Heart right ventricle (tissue), 16 donors: ENCODE results near the gene CXCL13. TPM values are rescaled to one million over a fixed set of nuclear protein-coding genes. Genes with fewer than 3 reads are reported as not detected.
"Not testable (repeated sequence)": the region's sequence is repeated elsewhere in the genome, so short reads cannot be mapped to it uniquely, and the experiment has no call there.

Source experiments
- ATAC-seq, 8 donors: fragments of 200-7000 bp; cut with Tn5 transposase; one replicate each; pipeline ENCODE4 v1.9.1; 2020; ENCODE audit warnings: mild to moderate bottlenecking in 8 of 8, moderate library complexity in 8 of 8, moderate number of reproducible peaks in 1 of 8
- DNase-seq, 2 donors: peaks; one replicate each; pipeline ENCODE4 v3.0.0-alpha.2; 2020
- H3K27ac ChIP-seq, 10 donors: fragments of 200-600 bp; sonication (generic) in 2 of 10; one replicate each; pipeline versions ENCODE4 v1.5.0 to v1.8.0; 2020 to 2022; ENCODE audit warnings: mild to moderate bottlenecking in 3 of 10
- H3K27me3 ChIP-seq, 7 donors: fragments of 200-600 bp; one replicate each; pipeline ENCODE4 v1.8.0; 2021 to 2022; ENCODE audit warnings: mild to moderate bottlenecking in 2 of 7
- H3K36me3 ChIP-seq, 9 donors: fragments of 200-600 bp; sonication (generic) in 1 of 9; one replicate each; pipeline versions ENCODE4 v1.5.0 to v1.8.0; 2020 to 2022; ENCODE audit warnings: mild to moderate bottlenecking in 2 of 9
- H3K4me1 ChIP-seq, 9 donors: fragments of 200-600 bp; sonication (generic) in 1 of 9; one replicate each; pipeline versions ENCODE4 v1.5.0 to v1.8.0; 2020 to 2022; ENCODE audit warnings: mild to moderate bottlenecking in 4 of 9
- H3K4me3 ChIP-seq, 10 donors: fragments of 200-600 bp; sonication (generic) in 2 of 10; one replicate each; pipeline versions ENCODE4 v1.5.0 to v1.8.0; 2020 to 2022; ENCODE audit warnings: mild to moderate bottlenecking in 7 of 10, moderate library complexity in 2 of 10
- H3K9me3 ChIP-seq, 11 donors: fragments of 200-600 bp in 10 of 11; sonication (generic) in 2 of 11; one replicate each; pipeline versions ENCODE4 v1.5.0 to v1.8.0; 2013 to 2022; ENCODE audit warnings: mild to moderate bottlenecking in 2 of 11, control low read depth in 1 of 11, moderate library complexity in 1 of 11
- CTCF ChIP-seq, 9 donors: fragments of 200-600 bp; sonication (generic) in 2 of 9; IDR thresholded peaks; one replicate each; pipeline versions ENCODE4 v1.5.0 to v1.8.0; 2021 to 2022; ENCODE audit warnings: antibody characterized with exemption in 9 of 9, mild to moderate bottlenecking in 5 of 9, moderate library complexity in 1 of 9
- WGBS, 2 donors: extraction: QIAGEN DNeasy Blood & Tissue Kit; methylation state at CpG; one replicate each; pipeline ENCODE4 v1.1.7; 2013; ENCODE audit warnings: inconsistent platforms in 1 of 2; 5-methylcytosine and 5-hydroxymethylcytosine counted together
- intact Hi-C, 10 donors: fragments of 100-400 bp; cut with DNase I; formaldehyde crosslinking; loops; one replicate each; pipeline versions ENCODE4 v1.11.1 to v1.14.2; 2022
- polyA plus RNA-seq, 2 donors: library from polyadenylated mRNA; stranded (reverse); fragments of 200-250 nt; gene quantifications; one replicate each; pipeline ENCODE4 v1.2.3, GENCODE V29; 2013
- total RNA-seq, 10 donors: library from RNA; stranded (reverse); fragmentation: NEBNext Ultra II Directional in 3 of 10; extraction: Animal tissue kit (Norgen Biotek cat#: 25700) in 3 of 10; gene quantifications; one replicate each; pipeline versions ENCODE4 v1.2.1 to v1.2.4, GENCODE V29; 2021 to 2023
- donor health status: Arrhythmogenic right ventricular cardiomyopathy.
- donor health status: ischemic (EF 13 %, LVEDD 7.1; RV severe dilation, severe dysfunction).
- donor health status: healthy with polysubstance abuse.
- donor health status: DM: no; HTN: yes; CAD: no.
- donor health status: DM: no; HTN: no; CAD: no.
- donor health status: ischemic (EF 25% LVEDD 6.9; RV normal size, moderate dysfunction).
- donor health status: ischemic (EF 25% LVEDD 5.7; RV mildly dilated, moderate dysfunction).
- donor health status: healthy.
- donor health status: DM: yes; HTN: yes; CAD: no.
- donor health status: Ischemic cardiomyopathy.
- donor health status: ischemic (EF 35%, LVEDD 5.7; RV mildly dilated, moderate dysfunction).
- donor health status: nonischemic (EF 11% LVEDD 7.7; RV severe dilation, severe dysfunction).
- donor health status: DM: yes; HTN: yes; CAD: no.
- donor health status: PGD.
- donor health status: ischemic (EF 29% LVEDD 5.4; RV normal size, mild dysfunction).
- donor health status: nonischemic (EF 23%, LVEDD 6.1; RV moderate dilation, normal function).

Gene CXCL13
- total and polyA plus RNA-seq, 12 donors, result 0.06 TPM; not detected in 11

GRCh38 chr4:77566148-77566547 lies 39.5 kb upstream of the CXCL13 start:
- Histone ChIP-seq H3K9me3 (peaks cover 0 to 28% (median 3%) of the 10 kb centered on the region in 11 donors), H3K4me3 (no peak overlapping the region), H3K27me3 (peaks cover 0 to 6% (median 0%) of the 10 kb centered on the region in 7 donors), H3K27ac (no peak overlapping the region), H3K4me1 (peaks cover 0 to 7% (median 0%) of the 10 kb centered on the region in 9 donors), H3K36me3 (no peaks in the 10 kb centered on the region)
- no peak for DNase-seq
- 76% methylated on average over 3 of the region's 3 CpGs for WGBS, 2 donors
- intact Hi-C loops, result no loop called here
- no peak for TF ChIP-seq CTCF (IDR thresholded peaks at IDR 0.05)
- no peak for ATAC-seq

DNA sequence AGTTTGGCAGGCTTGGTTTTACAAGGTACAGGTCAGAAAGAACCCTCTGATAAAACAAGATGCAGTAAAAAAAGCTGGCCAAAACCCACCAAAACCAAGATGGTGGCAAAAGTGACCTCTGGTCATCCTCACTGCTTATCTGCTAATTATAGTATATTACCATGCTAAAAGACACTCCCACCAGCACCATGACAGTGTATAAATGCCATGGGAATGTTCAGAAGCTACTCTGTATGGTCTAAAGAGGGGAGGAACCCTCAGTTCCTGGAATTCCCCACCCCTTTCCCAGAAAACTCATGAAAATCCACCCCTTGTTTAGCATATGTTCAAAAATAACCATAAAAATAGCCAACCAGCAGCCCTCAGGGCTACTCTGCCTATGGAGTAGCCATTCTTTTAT lies 38.1 kb upstream of the CXCL13 start:
- Histone ChIP-seq H3K9me3 (peaks cover 0 to 28% (median 0%) of the 10 kb centered on the region in 11 donors), H3K36me3 (no peaks in the 10 kb centered on the region), H3K27me3 (peaks cover 0 to 6% (median 0%) of the 10 kb centered on the region in 7 donors), H3K4me1 (peaks cover 0 to 7% (median 0%) of the 10 kb centered on the region in 9 donors), H3K4me3 (no peak overlapping the region), H3K27ac (no peak overlapping the region)
- ATAC-seq (no peak), DNase-seq (no peak)
- no peak for TF ChIP-seq CTCF (IDR thresholded peaks at IDR 0.05)
- intact Hi-C loops, result no loop called here

DNA sequence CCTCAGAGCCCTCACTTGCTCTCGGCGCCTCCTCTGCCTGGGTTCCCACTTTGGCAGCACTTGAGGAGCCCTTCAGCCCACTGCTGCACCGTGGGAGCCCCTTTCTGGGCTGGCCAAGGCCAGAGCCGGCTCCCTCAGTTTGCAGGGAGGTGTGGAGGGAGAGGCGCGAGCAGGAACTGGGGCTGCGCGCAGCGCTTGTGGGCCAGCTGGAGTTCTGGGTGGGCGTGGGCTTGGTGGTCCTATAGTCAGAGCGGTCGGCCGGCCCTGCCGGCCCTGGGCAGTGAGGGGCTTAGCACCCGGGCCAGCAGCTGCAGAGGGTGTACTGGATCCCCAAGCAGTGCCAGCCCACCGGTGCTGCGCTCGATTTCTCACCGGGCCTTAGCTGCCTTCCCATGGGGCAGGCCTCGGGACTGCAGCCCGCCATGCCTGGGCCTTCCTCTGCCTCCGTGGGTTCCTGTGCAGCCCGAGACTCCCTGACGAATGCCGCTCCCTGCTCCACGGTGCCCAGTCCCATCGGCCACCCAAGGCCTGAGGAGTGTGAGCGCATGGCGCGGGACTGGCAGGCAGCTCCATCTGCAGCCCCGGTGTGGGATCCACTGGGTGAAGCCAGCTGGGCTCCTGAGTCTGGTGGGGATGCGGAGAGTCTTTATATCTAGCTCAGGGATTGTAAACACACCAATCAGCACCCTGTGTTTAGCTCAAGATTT lies 35.0 kb upstream of the CXCL13 start:
- H3K4me3 ChIP-seq, H3K27me3 ChIP-seq, H3K4me1 ChIP-seq, H3K36me3 ChIP-seq, intact Hi-C loops, H3K27ac ChIP-seq, ATAC-seq, DNase-seq: not testable (repeated sequence)
- H3K9me3 ChIP-seq, result peaks cover 0 to 33% (median 0%) of the 10 kb centered on the region in 11 donors
- 93% methylated on average over 26 to 32 of the region's 32 CpGs for WGBS, 2 donors

- TF ChIP-seq CTCF (IDR thresholded peaks at IDR 0.05), result no peak
- Histone ChIP-seq H3K9me3 (peaks cover 0 to 10% (median 0%) of the 10 kb centered on the region in 11 donors), H3K27me3 (no peaks in the 10 kb centered on the region), H3K4me1 (peaks cover 0 to under 1% (median 0%) of the 10 kb centered on the region in 9 donors), H3K27ac (no peak overlapping the region), H3K36me3 (no peaks in the 10 kb centered on the region), H3K4me3 (no peak overlapping the region)
- ATAC-seq (no peak), DNase-seq (no peak)
- intact Hi-C loops, result no loop called here
Observed at GRCh38 chr4:77576351-77576750, 29.3 kb upstream of the CXCL13 start.

DNA sequence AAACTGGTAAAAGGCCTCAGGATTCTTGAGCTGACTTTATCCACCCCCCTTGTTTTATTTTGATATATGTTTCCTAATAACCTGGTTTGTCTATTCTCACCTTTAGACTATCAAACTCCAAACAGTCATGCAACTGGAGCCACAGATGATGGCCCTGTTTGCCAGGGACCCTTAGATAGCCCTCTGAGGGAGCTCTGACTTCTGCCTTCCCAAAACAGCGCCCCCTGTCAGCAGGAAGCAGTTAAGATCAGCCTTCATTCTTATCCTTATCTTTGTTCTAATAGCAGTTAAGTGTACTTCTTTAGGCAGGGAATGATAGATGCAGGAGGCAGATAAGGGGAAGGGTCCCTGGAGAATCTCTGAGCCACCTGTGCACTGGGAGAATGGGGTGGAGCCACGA lies 27.5 kb upstream of the CXCL13 start:
- no peak for ATAC-seq
- no peak for DNase-seq
- Histone ChIP-seq H3K9me3 (peaks cover 0 to 7% (median 0%) of the 10 kb centered on the region in 11 donors), H3K4me3 (no peak overlapping the region), H3K27me3 (no peaks in the 10 kb centered on the region), H3K36me3 (no peaks in the 10 kb centered on the region), H3K27ac (no peak overlapping the region), H3K4me1 (peaks cover 0 to 9% (median 0%) of the 10 kb centered on the region in 9 donors)
- TF ChIP-seq CTCF (IDR thresholded peaks at IDR 0.05), result no peak
- WGBS, 2 donors, result 29 to 33% methylated on average over 2 of the region's 2 CpGs
- intact Hi-C loops, result no loop called here
